OCI-LY7 (cell line): ENCODE data around the gene MUC5B. TPM values are rescaled to one million over a fixed set of nuclear protein-coding genes. Genes with fewer than 3 reads are reported as not detected.

Source experiments
- BruUV-seq: library from RNA; stranded (reverse); fragments of 400-500 nt; replicated peaks from 2 replicates; lab custom pipeline; 2021; lab: Mats Ljungman, UMichigan
- CTCF ChIA-PET: fragments of 300-600 bp; sonication (Branson Sonifier 250); formaldehyde crosslinking; loops from one replicate; lab custom pipeline; 2022; ENCODE audit warnings: antibody characterized with exemption; ENCODE audit not compliant: unreplicated experiment; lab: Charles Lee
- POLR2A ChIA-PET: fragments of 300-600 bp; sonication (Branson Sonifier 250); formaldehyde crosslinking; loops from one replicate; lab custom pipeline; 2022; ENCODE audit warnings: antibody characterized with exemption; lab: Charles Lee
- DNase-seq: peaks from one replicate; pipeline ENCODE4 v3.0.0-alpha.2; 2015; ENCODE audit warnings: low spot score
- H2AFZ ChIP-seq: fragments of 200-600 bp; sonication (generic), shearing (Covaris generic); 2 replicates; pipeline ENCODE4 v1.6.1; 2014; ENCODE audit warnings: mild to moderate bottlenecking, antibody characterized with exemption, low read length, moderate library complexity
- H3K27ac ChIP-seq: fragments of 200-600 bp; sonication (generic); 2 replicates; pipeline ENCODE4 v1.5.1; 2014; ENCODE audit warnings: mixed run types, low read depth, mild to moderate bottlenecking, moderate library complexity, low read length, inconsistent platforms; ENCODE audit not compliant: poor library complexity, severe bottlenecking
- H3K36me3 ChIP-seq: fragments of 200-600 bp; sonication (generic); 2 replicates; pipeline ENCODE4 v1.6.1; 2014; ENCODE audit warnings: mild to moderate bottlenecking, antibody characterized with exemption, low read length, moderate library complexity, mixed read lengths; ENCODE audit not compliant: insufficient read depth
- H3K4me1 ChIP-seq: fragments of 200-600 bp; sonication (generic); 2 replicates; pipeline ENCODE4 v1.5.1; 2014; ENCODE audit warnings: mild to moderate bottlenecking, low read length; ENCODE audit not compliant: insufficient read depth, poor library complexity, severe bottlenecking
- H3K4me2 ChIP-seq: fragments of 200-600 bp; sonication (generic); 2 replicates; pipeline ENCODE4 v1.6.1; 2014; ENCODE audit warnings: mild to moderate bottlenecking, low read length
- H3K4me3 ChIP-seq: fragments of 200-600 bp; sonication (generic); 2 replicates; pipeline ENCODE4 v1.5.1; 2014; ENCODE audit warnings: mild to moderate bottlenecking, low read depth, low read length; ENCODE audit not compliant: poor library complexity, severe bottlenecking
- H3K79me2 ChIP-seq: fragments of 200-600 bp; sonication (generic); 2 replicates; pipeline ENCODE4 v1.6.1; 2016; ENCODE audit warnings: low read depth, mild to moderate bottlenecking, low read length, moderate library complexity, mixed read lengths; ENCODE audit not compliant: insufficient read depth
- H3K9me2 ChIP-seq: fragments of 200-600 bp; sonication (generic); 2 replicates; pipeline ENCODE4 v1.6.1; 2016; ENCODE audit warnings: mild to moderate bottlenecking, low read length, mixed read lengths; ENCODE audit not compliant: insufficient read depth
- H3K9me3 ChIP-seq: fragments of 200-600 bp; sonication (generic); 2 replicates; pipeline ENCODE4 v1.6.1; 2014; ENCODE audit warnings: mild to moderate bottlenecking, mixed run types, low read length, mixed read lengths
- H4K20me1 ChIP-seq: fragments of 200-600 bp; sonication (generic); 2 replicates; pipeline ENCODE4 v1.6.1; 2014; ENCODE audit warnings: mild to moderate bottlenecking, antibody characterized with exemption, low read length, moderate library complexity, mixed read lengths; ENCODE audit not compliant: insufficient read depth
- CTCF ChIP-seq: fragments of 200-600 bp; sonication (generic); conservative IDR thresholded peaks from 2 replicates; pipeline ENCODE4 v1.5.1; 2014; ENCODE audit warnings: mild to moderate bottlenecking, antibody characterized with exemption, low read length, moderate library complexity, mixed read lengths
- EZH2phosphoT487 ChIP-seq: fragments of 200-600 bp; sonication (generic); IDR thresholded peaks from 2 replicates; pipeline ENCODE4 v1.6.1; 2018; ENCODE audit warnings: low read depth, borderline replicate concordance, mild to moderate bottlenecking, mixed run types, antibody characterized with exemption, low read length, moderate library complexity, mixed read lengths
- intact Hi-C: fragments of 100-400 bp; cut with micrococcal nuclease; formaldehyde crosslinking; loops from one replicate; pipeline ENCODE4 v1.10.0; 2022; ENCODE audit not compliant: unreplicated experiment
- total RNA-seq, 2 experiments: library from RNA; depleted of rRNA in 1 of 2; stranded (reverse); fragments of >200 nt in 1 of 2; shearing (Covaris generic) in 1 of 2; gene quantifications; 2 replicates each; pipeline ENCODE4 v1.2.3, GENCODE V29; 2014 to 2022

MUC5B gene
- total RNA-seq, 2 experiments from 2014 or later, result under 0.01 TPM; not detected in 1

GRCh38 chr11:1194231-1194976 is 28.5 kb upstream of the MUC5B start:
- ChIA-PET POLR2A (no interaction called here), CTCF (no interaction called here)
- Histone ChIP-seq H3K4me3 (no peak overlapping the region), H3K9me3 (no peaks in the 10 kb centered on the region), H3K79me2 (no peaks in the 10 kb centered on the region), H3K36me3 (no peaks in the 10 kb centered on the region), H3K27ac (no peak overlapping the region), H3K9me2 (no peaks in the 10 kb centered on the region), H4K20me1 (no peaks in the 10 kb centered on the region), H3K4me2 (no peak overlapping the region), H2AFZ (no peak overlapping the region), H3K4me1 (no peaks in the 10 kb centered on the region)
- TF ChIP-seq EZH2phosphoT487 (no peak), CTCF (no peak)
- intact Hi-C loops, result no loop called here
- no peak for DNase-seq
- no TSS peak for BruUV-seq

GRCh38 chr11:1194977-1195681 is 27.7 kb upstream of the MUC5B start:
- no peak overlapping the region for H3K4me2 ChIP-seq
- TF ChIP-seq EZH2phosphoT487 (no peak), CTCF (no peak)
- H3K9me2 ChIP-seq, result no peaks in the 10 kb centered on the region
- CTCF ChIA-PET, result no interaction called here
- DNase-seq, result no peak
- intact Hi-C loops, result no loop called here
- no peak overlapping the region for H3K4me3 ChIP-seq
- H2AFZ ChIP-seq, result no peak overlapping the region
- no peaks in the 10 kb centered on the region for H3K9me3 ChIP-seq
- no peaks in the 10 kb centered on the region for H3K36me3 ChIP-seq
- H4K20me1 ChIP-seq, result no peaks in the 10 kb centered on the region
- H3K27ac ChIP-seq, result no peak overlapping the region
- H3K79me2 ChIP-seq, result no peaks in the 10 kb centered on the region
- H3K4me1 ChIP-seq, result no peaks in the 10 kb centered on the region
- POLR2A ChIA-PET, result no interaction called here
- BruUV-seq, result no TSS peak
